GM21619 (cell line): ENCODE data around the gene NFATC2.

ENCODE experiments used
- ATAC-seq: cut with Tn5 transposase; IDR thresholded peaks from one replicate; pipeline ENCODE4 v1.9.1; 2021; ENCODE audit not compliant: unreplicated experiment

The NFATC2 gene

DNA sequence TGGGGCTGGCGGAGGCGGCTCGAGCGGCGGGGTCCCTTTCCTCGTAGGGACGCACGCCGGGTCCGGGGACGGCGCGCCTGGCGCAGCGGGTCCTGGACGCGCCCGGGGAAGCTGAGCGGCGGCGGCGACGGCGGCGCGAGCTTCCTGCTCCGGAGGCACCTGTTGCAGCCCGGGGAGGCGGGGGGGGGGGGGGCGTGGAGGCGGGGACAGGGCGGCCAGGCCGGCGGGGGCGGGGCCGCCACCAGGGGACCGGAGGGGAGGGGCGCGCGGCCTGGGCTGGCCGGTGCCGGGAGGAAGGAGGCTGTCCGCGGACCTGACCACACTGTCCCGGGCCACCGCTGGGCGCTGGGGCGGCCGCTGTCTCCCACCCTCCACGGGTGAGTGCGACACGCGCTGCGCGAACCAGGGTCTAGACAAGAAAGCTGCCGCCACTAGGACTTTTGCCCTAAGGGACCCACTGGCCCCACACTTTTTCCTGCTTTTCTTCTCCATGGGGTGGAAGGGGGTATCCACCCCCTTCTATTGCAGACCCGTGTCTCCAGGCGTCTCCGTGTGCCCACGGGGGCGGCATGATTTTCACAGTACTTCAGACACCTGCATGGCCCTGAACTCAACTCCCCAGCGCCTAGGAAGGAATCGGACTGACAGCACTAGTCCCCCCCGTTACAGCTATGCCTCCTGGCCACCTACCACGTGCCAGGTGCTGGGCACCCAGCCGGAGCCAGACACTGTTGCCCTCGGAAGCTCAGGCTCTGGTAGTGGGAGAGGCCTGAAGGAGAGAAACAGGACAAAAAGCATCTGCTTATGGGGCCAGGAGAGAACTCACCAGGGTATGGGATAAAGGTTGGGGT lies at the start of gene NFATC2:
Gene NFATC2 (minus strand): TSS at position 149 of the 851 bp plus-strand sequence. CDS start 220 bp downstream, outside the sequence.
- ATAC-seq, result peak; percentile 33

DNA sequence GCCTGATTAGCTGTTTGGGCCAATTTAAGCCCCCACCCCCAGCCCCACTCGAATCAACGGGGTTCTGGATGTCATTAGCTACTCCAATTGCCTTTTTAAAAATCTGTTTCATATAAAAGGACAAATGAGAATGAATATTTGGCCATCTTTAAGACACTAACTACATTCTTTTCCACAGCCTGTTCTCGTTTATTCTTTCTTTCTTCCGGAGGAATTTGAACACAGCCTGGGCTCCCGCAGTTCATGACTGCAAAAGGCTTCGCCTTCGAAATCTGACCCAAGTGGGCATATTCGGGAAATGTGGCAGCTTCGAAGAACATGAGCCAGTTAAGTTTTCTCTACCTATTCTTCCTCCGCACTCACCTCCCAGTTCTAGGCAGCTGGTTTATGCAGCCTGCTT lies 49.4 kb upstream of the NFATC2 start:
- no peak for ATAC-seq

DNA sequence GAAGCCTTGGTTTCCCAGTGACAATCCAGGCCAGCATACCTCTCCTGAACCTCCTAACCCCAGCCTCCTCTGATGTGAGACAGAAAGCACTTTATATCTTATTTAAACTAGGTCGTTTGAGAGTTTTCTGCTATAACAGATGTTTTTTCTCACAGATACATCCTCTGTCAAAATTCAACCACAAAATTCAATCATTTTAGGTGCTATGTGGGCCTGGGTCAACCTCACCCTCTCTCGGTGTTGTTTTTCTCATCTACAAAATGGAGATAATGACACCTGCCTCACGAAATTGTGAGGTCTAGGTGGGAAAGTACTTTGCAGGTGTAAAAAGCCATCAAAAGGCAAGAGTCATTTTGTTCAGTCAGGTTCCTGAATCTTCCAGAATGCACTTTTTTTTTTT lies 46.2 kb upstream of the NFATC2 start:
- no peak for ATAC-seq

DNA sequence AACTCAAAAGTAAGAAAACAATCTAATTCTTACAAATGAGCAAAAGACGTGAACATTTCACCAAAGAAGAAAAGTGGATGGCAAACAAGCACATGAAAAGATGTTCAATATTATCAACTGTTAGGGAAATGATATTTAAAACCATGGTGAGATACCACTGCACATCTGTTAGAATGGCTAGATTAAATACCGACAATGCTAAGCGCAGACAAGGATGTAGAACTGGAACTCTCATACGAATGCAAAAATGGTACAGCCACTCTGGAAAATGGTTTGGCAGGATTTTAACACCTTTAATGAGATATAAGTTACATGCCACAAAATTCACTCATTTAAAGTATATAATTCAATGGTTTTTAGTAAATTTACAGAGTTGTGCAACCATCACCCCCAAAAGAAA lies 44.6 kb upstream of the NFATC2 start:
- no peak for ATAC-seq

DNA sequence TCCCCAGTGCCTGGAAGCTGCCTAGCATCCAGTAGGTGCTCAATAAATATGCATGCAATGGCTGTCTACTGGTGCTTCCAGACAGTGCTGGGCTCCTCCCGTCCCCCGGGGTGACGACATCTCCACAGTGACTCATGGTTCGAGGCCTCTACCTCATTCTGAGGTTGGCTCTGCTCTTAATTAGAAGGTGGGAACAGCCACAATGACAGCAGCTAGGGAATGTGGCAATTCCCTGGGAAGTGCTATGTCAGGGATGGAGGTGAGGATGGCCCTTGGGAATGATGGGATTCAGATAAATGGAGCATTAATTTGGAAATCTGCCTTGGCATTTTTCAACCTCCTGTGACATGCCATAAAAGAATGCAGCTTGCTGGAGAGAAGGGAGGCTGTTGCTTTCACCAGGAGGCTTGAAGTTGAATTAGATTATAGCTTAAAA lies 43.5 kb upstream of the NFATC2 start:
- no peak for ATAC-seq

DNA sequence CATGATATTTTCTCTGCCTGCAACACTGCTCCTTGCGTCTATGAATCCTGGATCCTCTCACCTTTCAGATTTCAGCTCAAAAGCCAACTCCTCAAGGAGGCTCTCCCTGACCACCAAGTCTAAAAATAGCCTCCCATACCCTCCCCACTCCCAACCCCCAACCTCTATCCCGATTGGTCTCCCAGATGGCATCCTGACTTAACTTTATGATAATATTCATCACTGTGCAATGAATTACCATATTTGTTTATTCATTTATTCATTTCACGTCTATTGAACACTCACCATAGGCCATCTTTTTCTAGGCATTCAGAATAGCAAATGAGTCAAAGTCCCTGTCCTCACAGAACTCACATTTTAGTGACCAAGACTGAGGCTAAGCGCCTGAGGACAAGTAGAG lies 42.6 kb upstream of the NFATC2 start:
- ATAC-seq, result no peak

DNA sequence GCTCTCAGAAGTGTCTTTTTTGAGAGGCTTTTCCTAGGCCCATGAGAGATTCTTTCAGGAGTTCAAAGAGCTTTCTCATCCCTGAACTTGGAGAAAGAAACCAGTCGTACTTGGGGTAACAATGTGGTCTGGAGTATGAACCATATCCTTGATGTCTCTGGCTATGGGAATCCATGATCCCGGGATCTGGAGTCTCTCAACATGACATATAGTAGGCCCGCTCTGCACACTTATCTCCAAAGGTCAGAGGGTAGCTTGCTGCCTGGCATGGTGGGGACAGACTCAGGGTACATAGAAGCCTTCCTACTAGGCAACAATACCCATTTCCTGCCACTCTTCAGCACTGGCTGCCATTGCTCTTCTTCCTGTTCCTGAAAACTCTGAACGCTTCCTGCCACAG lies 42.2 kb upstream of the NFATC2 start:
- no peak for ATAC-seq

DNA sequence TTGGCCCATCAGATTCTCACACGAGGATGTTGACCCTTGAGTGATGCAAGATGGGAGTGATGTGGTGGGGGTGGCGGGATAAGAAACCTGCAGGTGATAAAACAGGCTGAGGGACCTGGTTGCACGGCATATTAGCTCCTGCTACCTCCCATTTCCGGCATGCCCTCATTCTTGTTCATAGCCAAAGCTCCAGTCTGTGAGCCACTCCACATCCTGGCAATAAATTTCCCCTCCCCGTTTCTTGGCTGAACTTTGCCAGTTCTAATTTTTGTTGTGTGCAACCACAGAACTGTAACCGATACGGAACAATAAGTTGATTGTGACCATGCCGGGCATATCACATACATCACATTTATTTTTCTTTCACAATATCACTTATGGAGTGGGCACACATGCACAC lies 41.6 kb upstream of the NFATC2 start:
- no peak for ATAC-seq

DNA sequence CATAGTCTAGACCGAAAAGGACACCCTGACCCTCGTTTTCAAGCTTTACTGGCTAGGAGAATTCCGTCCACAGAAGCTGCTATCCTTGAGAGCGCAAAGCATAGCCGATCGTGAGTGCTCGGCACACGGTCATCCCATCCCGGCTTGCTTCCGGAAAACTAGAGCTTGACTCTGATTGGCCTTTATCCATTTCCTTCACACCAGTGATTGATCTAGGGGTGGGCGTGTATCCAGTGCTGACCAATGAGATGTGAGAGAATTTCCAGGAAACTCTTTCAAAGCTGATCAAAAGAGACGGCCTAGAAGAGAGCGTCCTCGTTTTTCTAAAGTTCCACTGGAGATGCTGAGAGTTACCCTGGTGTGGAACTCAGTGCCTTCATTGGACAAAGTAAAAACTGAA lies 41.0 kb upstream of the NFATC2 start:
- ATAC-seq, result no peak

DNA sequence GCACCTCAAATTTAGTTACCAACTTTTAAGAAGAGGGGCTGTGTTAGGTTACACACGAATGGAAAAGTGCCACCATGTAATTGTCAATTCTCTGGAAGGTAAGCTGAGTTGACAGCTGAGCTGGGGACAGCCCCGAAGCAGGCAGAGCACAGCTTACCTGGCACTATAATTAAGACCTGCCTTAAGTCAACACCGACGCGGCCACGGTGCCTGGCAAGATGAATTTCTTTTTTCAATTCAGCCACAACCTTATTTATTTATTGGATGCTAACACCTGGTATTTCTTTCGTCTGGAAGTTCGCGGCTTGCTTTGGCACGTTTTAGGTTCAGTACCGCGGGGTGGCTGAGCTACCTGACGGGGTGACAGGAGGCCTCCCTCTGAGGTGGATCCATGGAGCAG lies 40.6 kb upstream of the NFATC2 start:
- no peak for ATAC-seq

DNA sequence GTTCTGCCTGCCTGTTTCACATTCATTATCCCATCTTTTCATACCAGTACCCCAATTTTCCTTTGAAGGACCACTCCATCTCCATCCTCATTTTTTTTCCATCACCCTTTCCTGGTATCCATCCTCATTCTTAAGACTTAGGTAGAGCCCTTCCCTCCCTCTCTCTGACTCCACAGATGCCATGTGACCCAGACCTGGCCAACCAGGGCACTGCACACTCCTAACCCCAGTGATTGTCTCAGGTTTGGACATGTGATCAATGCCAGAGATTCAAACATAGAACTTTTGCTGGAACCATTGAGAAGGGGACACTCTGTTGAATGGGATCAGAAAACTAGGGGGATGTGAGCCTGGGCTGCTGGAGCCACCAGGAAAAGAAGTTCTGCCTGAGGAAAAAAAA lies 39.1 kb upstream of the NFATC2 start:
- ATAC-seq, result no peak

DNA sequence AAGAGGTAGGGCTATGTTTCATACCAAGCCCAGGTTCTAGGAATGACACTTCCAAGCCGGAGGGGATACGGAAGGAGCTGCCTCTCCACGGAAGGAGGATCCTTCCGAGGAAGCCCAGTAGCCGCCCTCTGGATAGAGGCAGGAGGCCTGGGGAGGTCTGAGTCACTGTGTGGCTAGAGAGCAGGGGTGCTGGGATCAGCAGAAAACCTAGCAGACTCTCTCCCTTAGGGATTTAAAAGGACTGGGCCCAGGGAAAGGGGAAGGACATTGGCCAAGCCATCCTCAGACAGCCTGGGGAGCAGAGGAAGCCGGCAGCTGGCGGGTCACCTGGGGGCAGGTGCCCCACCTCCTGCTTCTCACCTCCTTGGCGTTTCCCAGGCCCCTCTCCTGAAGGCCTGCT lies 36.6 kb upstream of the NFATC2 start:
- no peak for ATAC-seq

DNA sequence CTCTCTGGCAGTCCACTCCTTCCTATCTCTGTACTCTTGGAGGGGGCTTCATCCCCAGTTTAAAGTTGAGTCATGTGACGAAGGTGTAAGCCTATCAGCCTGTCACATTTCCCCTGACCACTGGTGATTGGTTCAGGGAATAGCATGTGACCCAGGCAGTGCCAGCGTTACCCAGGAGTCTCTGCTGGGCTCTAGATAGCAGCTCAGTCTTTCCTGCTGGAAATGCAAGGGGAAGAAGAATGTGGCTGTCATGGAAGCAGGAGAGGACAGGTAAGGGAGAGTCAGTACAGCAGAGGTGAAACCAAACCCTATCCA lies 35.6 kb upstream of the NFATC2 start:
- no peak for ATAC-seq

DNA sequence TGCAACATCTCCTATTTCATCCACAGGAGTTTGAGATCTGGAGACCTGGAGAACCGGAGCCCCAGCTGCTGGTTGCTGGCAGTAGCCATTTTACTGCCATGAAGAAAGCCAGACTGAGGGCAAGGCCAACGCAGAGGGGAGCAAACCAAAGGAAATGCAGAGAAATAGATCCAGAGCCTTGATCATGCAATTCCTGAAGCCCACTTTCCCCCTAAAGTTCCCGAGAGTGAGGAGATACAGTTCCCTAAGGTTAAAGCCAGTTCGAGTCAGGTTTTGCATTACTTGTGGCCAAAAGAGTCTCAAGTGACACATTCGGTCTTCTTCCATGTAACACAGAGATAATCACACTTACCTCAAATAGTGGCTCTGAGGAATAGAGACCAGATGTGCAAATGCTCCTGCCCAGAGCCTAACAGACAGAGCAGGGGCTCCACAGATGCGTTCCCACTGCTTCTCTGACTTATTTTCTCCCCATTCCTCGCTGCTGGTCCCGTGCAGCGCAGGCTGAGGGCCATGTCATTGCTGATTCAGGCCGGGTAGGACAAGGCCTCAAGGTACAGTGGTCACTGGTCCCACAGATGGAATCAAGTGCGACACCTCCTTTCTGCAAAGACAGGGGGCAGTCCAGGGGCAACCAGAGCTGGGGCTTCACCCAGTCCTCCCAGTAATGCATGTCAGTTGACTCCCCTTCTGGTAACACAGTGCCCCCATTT lies 35.1 kb upstream of the NFATC2 start:
- no peak for ATAC-seq

DNA sequence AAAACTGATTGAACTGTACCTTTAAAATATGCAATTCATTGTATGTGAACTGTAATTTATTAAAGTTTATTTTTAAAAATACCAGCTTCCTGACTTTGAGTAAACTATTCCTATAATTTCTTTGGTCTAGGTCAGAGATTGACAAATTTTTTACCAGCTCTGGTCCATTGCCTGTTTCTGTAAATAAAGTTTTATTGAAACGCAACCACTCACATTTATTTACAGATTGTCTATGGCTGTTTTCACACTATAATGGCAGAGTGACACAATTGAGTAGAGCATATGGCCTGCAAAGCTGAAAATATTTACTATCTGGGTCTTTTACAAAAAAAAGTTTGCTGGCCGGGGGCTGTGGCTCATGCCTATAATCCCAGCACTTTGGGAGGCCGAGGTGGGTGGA lies 33.0 kb upstream of the NFATC2 start:
- ATAC-seq, result no peak

DNA sequence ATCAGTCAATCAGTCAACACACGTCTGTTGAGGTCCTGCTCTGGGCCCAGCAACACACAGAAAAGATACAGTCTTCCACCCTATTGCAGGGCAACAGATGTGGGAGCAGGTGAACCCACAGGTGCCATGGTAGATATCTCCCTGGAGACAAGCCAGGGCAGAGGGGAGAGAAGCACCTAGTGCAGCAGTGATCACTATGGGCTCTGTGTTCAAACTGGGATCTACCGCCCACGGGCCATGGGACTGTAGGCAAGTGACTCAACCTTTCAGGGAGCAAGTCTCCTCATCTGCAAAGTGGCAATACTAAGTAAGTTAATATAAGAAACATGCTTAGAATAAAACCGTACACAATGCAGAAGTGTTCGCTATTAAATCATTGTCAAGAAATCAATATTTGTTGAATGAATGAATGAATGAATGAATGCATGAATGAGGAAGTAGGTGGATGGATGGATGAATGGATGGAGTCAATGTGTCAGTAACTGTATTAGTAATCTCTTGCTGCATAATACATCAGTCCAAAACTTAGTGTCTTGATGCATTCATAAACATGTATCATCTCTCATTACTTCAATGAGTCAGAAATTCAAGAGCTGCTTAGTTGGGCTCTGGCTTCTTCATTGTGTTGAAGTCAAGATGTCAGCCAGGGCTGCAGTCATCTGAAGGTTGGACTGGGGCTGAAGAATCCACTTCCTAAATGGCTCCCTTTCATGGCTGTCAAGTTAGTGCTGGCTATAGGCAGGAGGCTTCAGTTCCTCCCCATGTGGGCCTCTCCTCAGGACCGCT lies 31.9 kb upstream of the NFATC2 start:
- ATAC-seq, result no peak

DNA sequence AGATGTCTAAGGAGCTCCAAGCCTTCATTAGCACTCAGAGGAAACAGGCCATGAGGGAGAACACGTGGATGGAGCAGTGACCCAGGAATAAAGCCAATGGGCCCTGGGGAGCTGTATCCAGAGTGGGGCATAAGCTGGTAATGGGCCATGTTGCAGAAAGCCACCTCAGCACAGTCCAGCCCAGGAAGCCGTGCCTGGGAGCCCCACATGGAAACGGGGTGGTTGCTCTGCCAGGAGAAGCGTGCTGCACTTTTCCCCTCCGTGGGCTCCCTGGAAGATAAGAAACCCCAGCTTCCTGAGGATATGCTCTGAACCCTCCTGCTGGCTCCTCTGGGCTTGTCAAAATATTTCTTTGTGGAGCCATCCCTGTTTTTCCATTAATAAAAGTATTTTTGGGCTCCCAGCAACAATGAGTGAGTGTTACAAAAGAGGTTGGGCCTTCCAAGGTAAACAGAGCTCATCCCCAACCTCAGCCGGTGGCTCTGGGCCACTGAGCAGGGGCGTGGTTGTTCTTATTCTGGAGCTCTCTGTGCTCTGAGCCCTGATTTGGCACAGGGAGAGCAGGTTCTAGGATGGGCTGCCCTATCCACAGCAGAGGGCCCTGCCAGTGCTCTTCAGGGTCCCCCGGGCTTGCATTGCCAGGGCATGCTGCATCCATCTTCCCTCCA lies 31.2 kb upstream of the NFATC2 start:
- no peak for ATAC-seq

DNA sequence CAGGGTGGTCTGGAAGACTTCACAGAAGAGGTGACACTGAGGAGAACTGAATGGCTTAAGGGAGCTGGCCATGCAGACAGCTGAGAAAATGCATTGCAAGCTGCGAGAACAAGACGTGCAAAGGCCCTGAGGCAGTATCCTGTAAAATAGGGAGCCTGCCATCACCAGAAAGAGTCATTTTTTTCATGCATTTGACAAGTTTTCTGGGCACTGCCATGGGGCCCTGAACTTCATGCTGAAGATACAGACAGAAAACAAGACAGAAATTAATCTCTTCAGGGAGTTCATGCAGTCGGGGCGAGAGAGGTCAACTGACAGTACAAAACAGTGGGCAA lies 28.9 kb upstream of the NFATC2 start:
- ATAC-seq, result no peak

DNA sequence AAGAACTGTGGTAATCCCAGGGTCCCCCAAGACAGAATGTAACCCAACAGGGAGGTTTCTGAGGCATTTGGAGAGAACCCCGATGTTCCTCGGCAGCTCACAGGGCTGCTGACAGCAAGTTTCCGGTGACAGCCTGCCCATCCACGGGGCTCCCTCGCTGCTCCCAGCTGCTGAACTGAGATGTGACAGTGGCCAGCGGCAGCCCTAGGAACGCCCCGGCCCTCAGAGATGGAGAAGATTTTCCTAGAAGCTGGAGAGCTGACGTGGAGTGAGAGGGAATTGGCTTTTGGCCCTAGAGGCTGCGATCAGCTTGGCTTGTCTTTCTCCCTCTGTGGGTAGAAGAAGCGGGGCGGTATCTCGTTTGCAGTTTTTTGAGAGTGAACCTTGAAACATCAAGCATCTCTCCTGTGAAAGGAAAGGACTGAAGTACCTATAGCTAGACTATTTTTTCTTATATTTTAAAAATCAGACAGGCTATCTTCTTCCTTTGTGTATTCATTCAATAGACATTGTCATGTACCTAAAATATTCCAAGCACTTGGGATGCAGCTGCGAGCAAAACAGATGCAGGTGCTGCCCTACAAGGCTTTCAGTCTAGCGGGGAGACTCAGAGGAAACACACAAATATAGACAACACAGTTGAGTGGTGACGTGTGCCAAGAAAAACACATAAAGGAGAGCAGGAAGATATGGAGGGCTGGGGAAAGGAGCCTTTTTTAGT lies 28.4 kb upstream of the NFATC2 start:
- no peak for ATAC-seq

DNA sequence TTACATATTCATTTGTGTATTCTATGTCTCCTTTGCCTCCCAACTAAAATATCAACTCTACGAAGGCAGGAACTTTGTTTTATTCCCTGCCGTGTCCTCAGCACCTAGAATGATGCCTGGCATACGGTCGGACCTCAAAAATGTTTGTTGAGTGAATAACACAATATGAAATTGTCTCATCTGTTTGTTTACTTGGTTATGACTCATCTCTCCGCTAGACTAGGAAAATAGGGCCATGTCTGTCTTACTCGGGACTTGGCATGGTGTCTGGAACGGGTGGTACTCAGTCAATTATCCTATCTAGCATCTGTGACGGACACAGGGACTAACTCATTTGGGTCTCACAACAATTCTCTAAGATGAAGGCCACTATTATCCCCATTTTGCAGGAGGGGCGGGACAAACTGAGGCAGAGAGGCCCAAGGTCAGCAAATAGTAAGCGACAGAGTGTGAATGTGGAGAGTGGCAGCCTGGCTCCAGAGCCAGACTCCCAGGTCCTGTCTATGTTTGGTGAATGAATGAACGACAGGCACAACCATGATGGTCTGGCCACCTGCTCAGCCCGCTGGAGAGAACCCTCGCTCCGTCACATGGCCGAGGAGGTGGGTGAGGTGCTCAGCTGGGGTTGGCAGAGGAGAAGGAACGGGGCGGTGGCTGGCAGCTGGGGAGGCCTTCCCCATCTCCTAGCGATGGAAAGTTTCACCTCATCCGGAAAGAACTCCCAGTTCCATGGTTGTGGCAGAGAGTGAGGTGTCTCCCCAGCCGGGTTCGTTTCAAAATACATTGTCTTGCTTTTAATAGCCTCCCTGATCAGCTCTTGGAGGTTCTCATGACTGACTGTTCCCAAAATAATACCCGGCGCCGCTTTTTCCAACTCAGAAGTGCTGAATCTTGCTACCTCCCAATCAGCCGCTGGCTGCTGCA lies 27.6 kb upstream of the NFATC2 start:
- no peak for ATAC-seq
